ENCODE data around the gene HDAC3. TPM values are rescaled to one million over a fixed set of nuclear protein-coding genes. Genes with fewer than 3 reads are reported as not detected.

HDAC3 gene
- total RNA-seq, 2 experiments from 2014 or later: 94.8 to 98.3 TPM

GRCh38 chr5:141638771-141639170 lies 2.1 kb upstream of the HDAC3 start:
- Mint-ChIP-seq H3K9me3 (no peaks in the 10 kb centered on the region), H3K4me1 (ENCODE audit: low read depth) (peaks cover 49% of the 10 kb centered on the region), H3K27me3 (no peaks in the 10 kb centered on the region), H3K36me3 (ENCODE audit: low read depth) (peaks cover 48% of the 10 kb centered on the region), H3K4me3 (peak overlapping the region; percentile 86), H3K27ac (peak overlapping the region; percentile 90)
- POLR2A ChIA-PET: interaction anchor here (1.4 to 6.5 kb wide), 4 partner anchors 9 to 211 kb away, joined by 3 to 28 read pairs (median 21); partner anchors contain the start of gene FCHSD1
- DNase-seq (no peak), ATAC-seq (no peak)
- no peak for TF ChIP-seq CTCF (IDR thresholded peaks at IDR 0.05)
- CTCF ChIA-PET: interaction anchor here (1.4 to 4.2 kb wide), 7 partner anchors 12 to 71 kb away, joined by 5 to 83 read pairs (median 16); partner anchors contain the start of genes DIAPH1 and FCHSD1
- intact Hi-C loops (cut with micrococcal nuclease): loop anchor here (5.0 kb wide), 1 partner anchor 46 kb away; no protein-coding TSS in a partner anchor

- ChIA-PET POLR2A (interaction anchor here (0.9 to 6.5 kb wide), 9 partner anchors 10 to 332 kb away, joined by 3 to 30 read pairs (median 15); partner anchors contain the start of genes DIAPH1 and FCHSD1), CTCF (interaction anchor here (0.8 to 4.2 kb wide), 15 partner anchors 11 to 241 kb away, joined by 3 to 83 read pairs (median 14); partner anchors contain the start of genes DIAPH1 and FCHSD1)
- H3K9me3 Mint-ChIP-seq: no peaks in the 10 kb centered on the region
- peak; percentile 81 for DNase-seq
- H3K4me3 Mint-ChIP-seq: peak overlapping the region; percentile 86
- peak; percentile 68 for TF ChIP-seq CTCF (IDR thresholded peaks at IDR 0.05)
- peaks cover 49% of the 10 kb centered on the region for H3K4me1 Mint-ChIP-seq (ENCODE audit: low read depth)
- peak overlapping the region; percentile 90 for H3K27ac Mint-ChIP-seq
- no peaks in the 10 kb centered on the region for H3K27me3 Mint-ChIP-seq
- H3K36me3 Mint-ChIP-seq (ENCODE audit: low read depth): peaks cover 48% of the 10 kb centered on the region
- ATAC-seq: peak; percentile 55
- intact Hi-C loops (cut with micrococcal nuclease): loop anchor here (5.0 kb wide), 1 partner anchor 46 kb away; no protein-coding TSS in a partner anchor
These were observed 1.2 kb upstream of the HDAC3 start for GRCh38 chr5:141637767-141638419.

GRCh38 chr5:141637123-141637766 lies 596 bp upstream of the HDAC3 start:
- intact Hi-C loops (cut with micrococcal nuclease): loop anchor here (5.0 kb wide), 1 partner anchor 45 kb away; no protein-coding TSS in a partner anchor
- peak; percentile 61 for DNase-seq
- CTCF ChIA-PET: interaction anchor here (0.7 to 4.2 kb wide), 19 partner anchors 11 to 324 kb away, joined by 3 to 83 read pairs (median 8); partner anchors contain the start of genes DIAPH1, FCHSD1 and TAF7
- TF ChIP-seq CTCF (IDR thresholded peaks at IDR 0.05): no peak
- Mint-ChIP-seq H3K27ac (peak overlapping the region; percentile 90), H3K9me3 (no peaks in the 10 kb centered on the region), H3K36me3 (ENCODE audit: low read depth) (peaks cover 51% of the 10 kb centered on the region), H3K27me3 (no peaks in the 10 kb centered on the region), H3K4me1 (ENCODE audit: low read depth) (peaks cover 53% of the 10 kb centered on the region), H3K4me3 (peak overlapping the region; percentile 86)
- peak; percentile 50 for ATAC-seq
- POLR2A ChIA-PET: interaction anchor here (0.9 to 6.5 kb wide), 14 partner anchors 11 to 332 kb away, joined by 3 to 30 read pairs (median 6); partner anchors contain the start of genes DIAPH1 and FCHSD1

- ChIA-PET POLR2A (interaction anchor here (1.0 to 6.5 kb wide), 9 partner anchors 9 to 122 kb away, joined by 3 to 30 read pairs (median 15); partner anchors contain the start of genes DIAPH1 and FCHSD1), CTCF (interaction anchor here (1.1 to 4.2 kb wide), 13 partner anchors 10 to 243 kb away, joined by 3 to 83 read pairs (median 14); partner anchors contain the start of genes DIAPH1 and FCHSD1)
- H3K27ac Mint-ChIP-seq: peak overlapping the region; percentile 79
- no peak for TF ChIP-seq CTCF (IDR thresholded peaks at IDR 0.05)
- intact Hi-C loops (cut with micrococcal nuclease): loop anchor here (5.0 kb wide), 1 partner anchor 44 kb away; no protein-coding TSS in a partner anchor
- DNase-seq (no peak), ATAC-seq (no peak)
- no peaks in the 10 kb centered on the region for H3K27me3 Mint-ChIP-seq
- no peaks in the 10 kb centered on the region for H3K9me3 Mint-ChIP-seq
- peak overlapping the region; percentile 86 for H3K4me3 Mint-ChIP-seq
- H3K4me1 Mint-ChIP-seq (ENCODE audit: low read depth): peaks cover 42% of the 10 kb centered on the region
- H3K36me3 Mint-ChIP-seq (ENCODE audit: low read depth): peaks cover 44% of the 10 kb centered on the region
These were observed 590 bp downstream of the HDAC3 start for GRCh38 chr5:141636106-141636412.

Measured in activated CD8-positive, alpha-beta T cell treated with anti-CD3 and anti-CD28 coated beads for 36 hours (primary cell).